ENCODE results near the gene ZNF335.

ZNF335 gene

DNA sequence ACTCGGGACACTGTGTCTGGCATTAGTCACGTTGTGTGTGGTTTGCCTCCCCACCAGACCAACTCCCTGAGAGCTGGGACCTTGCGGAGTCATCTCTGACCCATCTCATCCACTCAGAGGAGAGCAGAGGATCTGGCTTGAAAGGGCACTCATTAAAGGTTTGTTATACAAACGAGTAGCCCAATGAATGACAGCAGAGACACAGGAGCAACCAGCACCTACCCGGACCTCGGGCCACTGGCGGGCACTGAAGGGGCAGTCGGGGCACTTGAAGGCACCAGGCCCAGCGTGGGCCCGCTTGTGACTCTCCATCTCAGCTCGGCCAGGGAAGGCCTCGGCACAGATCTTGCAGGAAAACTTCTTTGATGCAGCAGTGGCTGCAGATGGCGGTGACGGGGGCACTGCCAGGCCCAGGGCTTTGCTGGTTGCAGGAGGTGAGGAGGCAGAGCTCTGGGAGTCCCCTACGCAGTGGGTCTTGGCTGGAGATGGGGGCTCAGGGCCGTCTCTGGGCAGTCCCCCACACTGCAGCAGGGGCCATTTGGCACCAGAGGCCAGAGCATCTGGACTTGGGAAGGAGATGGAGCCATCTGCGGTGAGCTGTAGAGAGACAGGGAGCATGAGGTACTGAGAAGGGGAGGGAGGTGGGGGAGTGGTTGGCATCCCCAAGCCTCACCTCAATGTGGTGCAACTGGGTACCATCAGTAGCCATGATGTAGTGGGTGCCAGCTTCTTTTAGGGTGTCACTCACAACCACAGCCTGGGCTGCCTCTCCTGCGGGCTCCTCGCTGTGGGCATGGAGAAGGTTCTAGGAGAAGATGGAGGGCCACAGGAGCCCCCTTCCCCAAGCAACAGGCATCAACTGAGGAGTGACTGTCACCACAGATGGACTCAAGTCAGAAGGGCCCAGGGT lies 19.8 kb downstream of the ZNF335 start:
- in situ Hi-C loops (cut with HindIII; ENCODE audit: low sequenced_read_pairs), result no loop called here

DNA sequence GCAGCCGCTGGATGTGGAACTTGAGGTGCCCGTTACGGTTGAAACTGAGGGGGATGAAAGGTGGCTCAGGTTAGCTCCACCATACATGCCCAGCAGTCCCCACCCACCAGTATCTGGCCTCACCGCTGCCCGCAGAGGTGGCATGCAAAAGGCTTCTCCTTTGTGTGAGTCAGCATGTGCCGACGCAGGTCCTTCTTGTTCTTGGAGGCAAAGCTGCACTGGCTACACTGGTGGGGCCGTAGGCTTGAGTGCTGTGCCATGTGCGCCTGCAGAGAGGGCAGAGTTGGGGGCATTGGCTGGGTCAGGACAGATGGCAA lies 21.7 kb downstream of the ZNF335 start:
- in situ Hi-C loops (cut with HindIII; ENCODE audit: low sequenced_read_pairs), result no loop called here

DNA sequence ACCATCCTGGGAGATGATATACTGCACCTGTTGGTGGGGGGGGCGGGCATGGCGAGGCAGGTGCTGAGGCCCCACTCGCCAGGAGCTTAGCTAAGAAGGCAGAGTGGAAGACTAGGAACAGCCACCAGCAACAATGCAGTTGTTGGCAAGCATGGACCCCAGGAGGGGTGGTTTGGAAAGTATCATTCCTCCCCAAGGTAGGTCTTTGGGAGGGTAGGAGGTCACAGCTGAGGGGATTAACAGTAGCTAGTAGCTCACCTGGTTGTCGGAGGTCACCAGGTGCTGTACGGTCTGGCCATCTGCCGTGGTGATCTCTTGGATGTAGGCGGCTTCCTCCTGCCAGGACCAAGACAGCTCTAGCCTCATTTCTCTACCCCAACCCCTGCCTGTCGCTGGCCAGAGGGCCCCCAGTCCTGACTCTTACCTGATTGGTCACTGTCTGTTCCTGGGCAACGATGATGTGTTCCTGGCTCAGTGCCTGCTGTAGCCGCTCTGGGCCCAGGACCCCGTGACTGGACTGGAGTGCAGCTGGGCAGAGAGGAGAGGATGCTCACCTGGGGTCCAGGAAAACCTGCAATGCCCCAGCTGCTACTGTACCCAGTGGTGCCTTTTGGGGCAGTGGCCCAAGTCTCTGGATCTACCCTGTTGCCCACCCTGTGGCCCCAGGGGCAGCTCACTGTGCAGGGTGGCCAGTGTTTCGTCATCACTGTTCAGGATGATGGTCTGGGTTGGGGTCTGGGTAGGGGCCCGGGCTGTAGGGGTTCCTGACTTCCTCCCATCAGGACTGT lies 22.3 kb downstream of the ZNF335 start:
- in situ Hi-C loops (cut with HindIII; ENCODE audit: low sequenced_read_pairs), result no loop called here

DNA sequence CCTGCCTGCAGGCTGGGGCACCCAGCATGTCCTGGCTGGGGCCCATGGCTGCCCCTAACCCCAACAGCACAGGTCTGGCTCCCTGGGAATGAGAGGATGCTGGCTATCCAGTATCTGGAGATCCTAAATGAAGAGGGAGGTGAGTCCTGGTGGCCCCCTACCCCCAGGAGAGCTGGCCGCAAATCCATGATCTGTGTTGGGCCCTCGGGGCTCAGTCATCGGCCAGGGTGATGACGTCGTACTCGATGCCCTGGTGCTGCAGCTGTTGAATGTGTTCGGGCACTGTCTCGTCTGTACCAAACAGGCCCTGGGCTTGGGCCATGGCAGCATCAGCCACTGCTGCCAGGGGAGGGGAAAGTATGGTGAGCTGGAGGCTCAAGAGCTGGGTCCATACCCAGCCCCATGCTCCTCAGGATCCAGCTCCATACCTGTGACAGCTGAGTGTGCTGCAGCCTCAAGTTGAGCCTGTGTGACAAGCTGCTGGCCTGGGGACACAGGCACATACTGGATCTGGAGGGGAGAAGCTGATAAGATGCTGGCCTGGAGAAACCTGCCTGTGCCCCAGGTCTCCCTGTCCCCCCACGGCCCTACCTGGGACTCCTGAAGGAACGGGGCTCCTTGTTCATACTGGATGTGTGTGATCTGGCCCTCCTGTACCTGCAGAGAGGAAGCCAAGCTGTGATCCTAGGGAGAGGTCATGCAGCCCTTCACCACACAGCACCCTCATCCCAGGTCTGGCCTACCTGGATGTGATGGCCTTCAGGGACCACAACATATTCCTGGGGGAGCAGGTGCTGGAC lies 23.1 kb downstream of the ZNF335 start:
- in situ Hi-C loops (cut with HindIII; ENCODE audit: low sequenced_read_pairs), result no loop called here

DNA sequence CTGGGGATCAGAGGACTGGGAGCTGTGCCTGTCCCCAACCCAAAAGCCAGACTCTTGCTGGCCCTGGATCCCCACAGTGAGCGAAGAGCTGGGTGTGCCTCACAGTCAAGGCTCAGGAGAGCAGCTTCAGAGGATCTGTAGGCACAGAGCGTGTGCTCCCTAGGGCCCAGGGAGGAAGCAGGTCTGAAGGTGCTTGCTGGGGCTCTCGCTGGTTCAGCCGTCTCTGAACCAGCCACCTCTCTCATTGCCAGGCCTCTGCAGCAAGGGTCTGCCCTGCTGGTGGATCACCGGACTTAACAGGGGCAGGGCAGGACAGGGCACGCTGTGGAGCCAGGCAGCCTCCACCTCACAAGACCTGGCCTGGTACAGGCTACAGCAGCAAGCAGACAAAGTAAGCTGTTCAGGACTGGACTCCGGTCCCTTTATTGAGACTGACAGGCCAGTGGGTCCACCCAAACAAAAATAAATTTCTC lies 23.7 kb downstream of the ZNF335 start:
- in situ Hi-C loops (cut with HindIII; ENCODE audit: low sequenced_read_pairs), result no loop called here

DNA sequence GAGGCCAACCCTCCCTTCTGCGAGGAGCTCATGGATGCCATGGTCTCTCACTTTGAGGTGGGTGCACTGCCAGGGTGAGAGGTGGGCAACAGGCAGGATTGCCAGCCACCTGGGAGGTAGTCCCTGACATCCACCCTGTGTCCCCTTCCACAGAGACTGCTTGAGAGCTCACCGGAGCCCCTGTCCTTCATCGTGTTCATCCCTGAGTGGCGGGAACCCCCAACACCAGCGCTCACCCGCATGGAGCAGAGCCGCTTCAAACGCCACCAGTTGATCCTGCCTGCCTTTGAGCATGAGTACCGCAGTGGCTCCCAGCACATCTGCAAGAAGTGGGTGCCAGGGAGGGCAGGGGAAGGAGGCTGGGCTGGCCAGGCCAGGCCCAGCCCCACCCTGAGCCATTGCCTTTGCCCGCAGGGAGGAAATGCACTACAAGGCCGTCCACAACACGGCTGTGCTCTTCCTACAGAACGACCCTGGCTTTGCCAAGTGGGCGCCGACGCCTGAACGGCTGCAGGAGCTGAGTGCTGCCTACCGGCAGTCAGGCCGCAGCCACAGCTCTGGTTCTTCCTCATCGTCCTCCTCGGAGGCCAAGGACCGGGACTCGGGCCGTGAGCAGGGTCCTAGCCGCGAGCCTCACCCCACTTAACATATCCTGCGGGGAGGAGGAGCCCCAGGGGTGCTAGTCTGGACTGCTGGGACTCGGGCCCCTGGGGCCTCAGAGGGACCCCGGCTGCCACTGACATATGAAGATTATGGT lies 24.7 kb downstream of the ZNF335 start:
- in situ Hi-C loops (cut with HindIII; ENCODE audit: low sequenced_read_pairs), result no loop called here

DNA sequence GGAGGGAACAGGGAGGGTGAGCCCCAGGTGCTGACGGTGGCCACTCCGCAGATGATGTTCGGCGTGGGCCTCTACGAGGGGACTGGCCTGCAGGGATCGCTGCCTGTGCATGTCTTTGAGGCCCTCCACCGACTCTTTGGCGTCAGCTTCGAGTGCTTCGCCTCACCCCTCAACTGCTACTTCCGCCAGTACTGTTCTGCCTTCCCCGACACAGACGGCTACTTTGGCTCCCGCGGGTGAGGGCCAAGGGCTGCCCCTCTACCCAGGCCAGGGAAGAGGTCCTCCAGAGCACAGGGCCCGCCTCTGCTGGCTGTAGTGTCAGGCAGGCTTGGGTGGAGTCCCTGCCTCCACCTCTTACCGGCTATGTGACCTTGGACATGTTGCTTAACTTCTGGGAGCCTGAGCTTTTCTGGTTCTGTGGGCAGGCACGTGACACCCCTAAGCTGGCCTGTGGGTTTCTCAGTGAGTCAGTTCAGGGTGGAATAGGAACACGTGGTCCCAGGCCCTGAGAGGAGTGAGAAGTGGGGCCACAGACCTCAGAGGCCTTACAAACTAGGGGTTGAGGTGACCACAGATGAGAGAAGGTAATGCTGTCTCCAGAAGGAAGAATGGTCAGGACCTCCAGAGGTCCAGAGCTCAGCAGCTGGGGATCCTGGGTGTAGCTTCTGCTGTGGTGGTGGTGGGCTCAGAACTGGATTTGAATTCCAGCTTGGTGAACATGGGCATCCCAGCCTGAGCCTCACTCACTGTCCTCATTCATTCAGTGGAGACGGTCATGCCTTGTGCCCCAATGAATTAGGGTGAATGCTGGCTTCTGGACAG lies 25.6 kb downstream of the ZNF335 start:
- in situ Hi-C loops (cut with HindIII; ENCODE audit: low sequenced_read_pairs), result no loop called here

DNA sequence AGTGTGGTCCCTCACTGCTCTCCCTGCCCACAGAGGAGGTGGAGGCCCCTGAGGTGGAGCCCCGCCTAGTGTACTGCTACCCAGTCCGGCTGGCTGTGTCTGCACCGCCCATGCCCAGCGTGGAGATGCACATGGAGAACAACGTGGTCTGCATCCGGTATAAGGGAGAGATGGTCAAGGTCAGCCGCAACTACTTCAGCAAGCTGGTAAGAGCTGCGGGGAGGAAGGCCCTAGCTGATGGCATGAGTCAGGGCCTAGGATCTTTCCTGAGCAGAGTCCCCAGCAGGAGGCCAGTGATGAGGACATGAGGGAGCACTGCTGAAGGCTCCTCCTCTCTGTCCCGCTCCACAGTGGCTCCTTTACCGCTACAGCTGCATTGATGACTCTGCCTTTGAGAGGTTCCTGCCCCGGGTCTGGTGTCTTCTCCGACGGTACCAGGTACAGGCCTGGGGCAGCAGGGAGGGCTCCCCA lies 26.3 kb downstream of the ZNF335 start:
- in situ Hi-C loops (cut with HindIII; ENCODE audit: low sequenced_read_pairs), result no loop called here

DNA sequence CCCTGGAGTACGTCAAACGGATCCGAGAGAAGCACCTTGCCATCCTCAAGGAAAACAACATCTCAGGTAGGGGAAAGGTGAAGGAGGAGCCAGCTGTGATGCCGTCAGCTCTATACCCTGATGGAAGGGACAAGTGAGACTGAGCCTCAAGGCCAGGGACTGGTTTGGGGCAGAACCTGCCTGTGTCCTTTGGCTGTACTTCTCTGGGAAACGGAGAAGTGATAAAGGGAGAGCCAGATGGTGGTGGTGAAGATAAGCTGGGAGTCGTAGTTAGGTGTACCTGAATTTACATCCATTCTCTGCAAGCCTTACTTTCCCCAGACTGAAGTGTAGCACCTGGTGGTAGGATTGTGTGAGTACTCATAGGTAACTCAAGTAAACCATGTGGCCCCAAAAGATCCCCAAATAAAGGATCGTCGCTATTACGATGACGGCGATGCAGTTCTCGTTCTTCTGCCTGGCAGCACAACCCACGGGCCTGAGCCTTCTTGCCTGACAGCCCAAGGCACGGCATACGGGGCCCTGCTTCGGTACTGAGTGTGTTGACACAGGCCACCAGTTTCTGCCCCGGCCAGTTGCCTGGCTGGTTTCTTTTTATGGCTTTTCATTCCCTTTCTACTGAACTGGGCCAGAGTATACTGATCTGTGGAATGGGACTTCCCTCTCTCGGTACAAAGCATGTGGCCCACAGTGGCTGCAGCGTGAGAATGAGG lies 26.9 kb downstream of the ZNF335 start:
- in situ Hi-C loops (cut with HindIII; ENCODE audit: low sequenced_read_pairs), result loop anchor here (5.0 kb wide), 1 partner anchor 53 kb away; the partner anchor contains the start of genes CTSA and NEURL2

DNA sequence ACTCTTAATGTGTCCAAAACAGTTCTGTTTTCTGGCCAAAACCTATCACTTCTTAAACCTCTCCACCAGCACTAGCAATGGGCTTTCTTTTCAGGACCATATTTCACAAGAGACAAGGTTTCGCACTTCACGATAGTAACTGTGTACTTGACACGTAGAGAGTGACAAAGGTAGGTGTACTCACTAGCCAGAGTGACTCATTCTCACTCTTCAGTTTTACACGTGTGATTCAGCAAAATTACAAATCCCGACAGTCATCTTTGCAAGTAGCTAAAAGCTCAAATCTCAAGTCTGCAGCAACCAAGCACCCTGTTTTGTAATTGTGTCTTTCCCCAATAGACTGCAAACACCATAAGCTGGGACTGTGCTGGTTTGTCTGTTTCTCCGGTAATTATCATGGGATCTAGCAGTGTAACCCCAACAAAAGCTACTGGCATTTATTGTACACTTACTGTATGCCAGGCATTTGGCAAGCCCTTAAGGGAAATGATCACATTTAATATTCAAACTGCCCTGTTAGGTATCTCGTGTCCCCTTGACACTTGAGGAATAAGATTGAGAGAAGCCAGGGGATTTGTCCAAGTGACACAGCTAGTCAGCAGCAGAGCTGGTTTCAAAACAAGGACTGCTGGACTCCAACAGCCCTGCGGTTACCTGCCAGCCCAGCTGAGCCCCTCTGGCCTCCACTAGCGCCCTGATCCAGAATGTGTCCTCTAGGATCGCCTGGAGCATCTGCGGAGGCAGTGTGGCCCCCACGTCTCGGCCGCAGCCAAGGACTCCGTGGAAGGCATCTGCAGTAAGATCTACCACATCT lies 27.6 kb downstream of the ZNF335 start:
- in situ Hi-C loops (cut with HindIII; ENCODE audit: low sequenced_read_pairs), result loop anchor here (5.0 kb wide), 1 partner anchor 52 kb away; the partner anchor contains the start of genes CTSA and NEURL2

DNA sequence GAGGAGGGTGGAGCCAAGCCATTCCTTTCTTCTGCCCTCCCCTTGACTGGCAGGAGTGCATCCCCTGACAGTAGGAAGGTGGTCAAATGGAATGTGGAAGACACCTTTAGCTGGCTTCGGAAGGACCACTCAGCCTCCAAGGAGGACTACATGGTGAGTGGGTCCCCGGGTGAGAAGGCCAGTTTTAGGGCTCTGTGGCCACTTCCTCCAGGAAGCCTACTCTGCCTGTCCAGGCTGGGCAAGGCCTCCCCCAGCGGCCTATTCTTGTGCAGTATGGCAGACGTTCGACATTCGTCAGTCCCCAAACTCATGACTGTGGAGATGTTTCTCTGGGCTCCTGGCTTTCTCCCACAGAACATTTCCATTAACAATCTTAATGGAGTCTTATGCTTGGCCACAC lies 28.4 kb downstream of the ZNF335 start:
- in situ Hi-C loops (cut with HindIII; ENCODE audit: low sequenced_read_pairs), result loop anchor here (5.0 kb wide), 1 partner anchor 51 kb away; the partner anchor contains the start of genes CTSA and NEURL2

DNA sequence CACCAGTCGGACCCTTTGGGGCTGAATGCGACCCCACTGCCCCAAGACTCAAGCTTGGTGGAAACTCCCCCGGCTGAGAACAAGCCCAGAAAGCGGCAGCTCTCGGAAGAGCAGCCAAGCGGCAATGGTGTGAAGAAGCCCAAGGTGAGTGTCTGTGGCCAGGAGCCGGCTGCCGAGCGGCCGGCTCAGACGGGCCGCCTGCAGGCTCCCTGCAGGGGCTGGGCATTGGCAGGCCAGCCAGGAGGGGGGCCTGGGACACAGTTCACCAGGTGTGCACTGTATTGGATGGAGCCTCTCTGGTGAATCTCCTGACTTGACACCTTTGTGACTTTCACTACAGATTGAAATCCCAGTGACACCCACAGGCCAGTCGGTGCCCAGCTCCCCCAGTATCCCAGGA lies 31.5 kb downstream of the ZNF335 start:
- in situ Hi-C loops (cut with HindIII; ENCODE audit: low sequenced_read_pairs), result loop anchor here (5.0 kb wide), 1 partner anchor 48 kb away; the partner anchor contains the start of genes CTSA and NEURL2

DNA sequence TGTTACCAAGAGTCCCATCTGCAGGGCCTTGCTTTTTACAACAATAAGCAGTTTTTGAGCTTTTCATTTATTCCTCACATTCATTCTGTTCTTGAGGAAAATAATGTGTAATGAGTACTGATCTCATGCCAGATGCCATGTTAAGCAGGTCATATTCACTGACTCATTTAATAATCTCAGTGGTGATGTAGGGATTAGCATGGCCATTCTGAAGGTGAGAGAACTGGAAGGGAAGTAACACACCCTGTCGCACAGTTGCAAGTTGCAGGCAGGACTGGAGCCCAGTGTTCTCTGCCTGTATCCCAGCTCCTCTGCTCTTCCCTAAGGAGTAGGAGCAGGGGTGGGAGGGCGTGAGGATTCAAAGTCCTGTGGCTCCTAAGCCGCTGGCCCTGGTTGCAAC lies 31.9 kb downstream of the ZNF335 start:
- in situ Hi-C loops (cut with HindIII; ENCODE audit: low sequenced_read_pairs), result loop anchor here (5.0 kb wide), 1 partner anchor 48 kb away; the partner anchor contains the start of genes CTSA and NEURL2

DNA sequence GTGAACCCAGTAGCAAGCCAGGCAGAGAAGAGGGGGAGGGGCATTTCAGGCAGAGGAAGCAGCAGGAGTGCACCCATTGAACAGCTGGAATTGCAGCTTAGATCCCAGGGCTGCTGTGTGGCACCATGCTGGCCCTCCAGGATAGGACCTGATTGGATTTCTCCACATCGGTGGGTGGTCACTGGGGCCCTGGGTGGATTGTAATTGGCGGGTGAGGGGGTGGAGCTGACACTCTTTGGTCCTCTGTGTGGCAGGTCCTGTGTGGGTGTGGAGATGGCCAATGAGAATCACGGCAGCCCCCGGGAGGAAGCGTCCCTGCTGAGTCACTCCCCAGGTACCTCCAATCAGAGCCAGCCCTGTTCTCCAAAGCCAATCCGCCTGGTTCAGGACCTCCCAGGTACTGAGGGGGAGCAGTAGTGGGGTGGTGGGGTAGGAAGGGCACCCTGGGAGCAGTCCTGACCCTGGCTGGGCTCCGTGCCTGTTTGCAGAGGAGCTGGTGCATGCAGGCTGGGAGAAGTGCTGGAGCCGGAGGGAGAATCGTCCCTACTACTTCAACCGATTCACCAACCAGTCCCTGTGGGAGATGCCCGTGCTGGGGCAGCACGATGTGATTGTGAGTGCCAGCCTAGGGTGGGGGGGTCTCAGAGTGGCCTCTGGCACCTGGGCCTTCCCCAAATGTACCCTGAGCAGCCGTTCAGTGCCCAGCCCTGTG lies 33.1 kb downstream of the ZNF335 start:
- in situ Hi-C loops (cut with HindIII; ENCODE audit: low sequenced_read_pairs), result no loop called here

DNA sequence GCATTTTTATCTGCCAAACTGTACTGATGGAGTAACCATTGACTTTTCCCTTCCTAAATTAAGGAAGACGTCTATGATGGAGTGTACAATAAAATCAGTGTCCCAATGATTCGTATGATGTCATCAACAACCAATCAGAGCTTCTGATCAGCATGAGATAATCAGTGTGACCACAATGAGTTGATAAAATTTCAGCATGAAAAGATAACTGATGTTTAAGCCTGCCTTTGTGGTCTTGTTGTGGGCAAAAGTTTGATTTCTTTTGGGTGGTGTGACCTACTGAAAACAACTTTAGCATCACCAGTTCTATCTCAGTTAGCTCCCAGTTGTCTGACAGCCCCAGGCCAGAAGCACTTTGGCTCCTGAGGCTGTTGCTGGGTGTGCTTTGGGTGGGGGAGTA lies 34.2 kb downstream of the ZNF335 start:
- in situ Hi-C loops (cut with HindIII; ENCODE audit: low sequenced_read_pairs), result no loop called here

DNA sequence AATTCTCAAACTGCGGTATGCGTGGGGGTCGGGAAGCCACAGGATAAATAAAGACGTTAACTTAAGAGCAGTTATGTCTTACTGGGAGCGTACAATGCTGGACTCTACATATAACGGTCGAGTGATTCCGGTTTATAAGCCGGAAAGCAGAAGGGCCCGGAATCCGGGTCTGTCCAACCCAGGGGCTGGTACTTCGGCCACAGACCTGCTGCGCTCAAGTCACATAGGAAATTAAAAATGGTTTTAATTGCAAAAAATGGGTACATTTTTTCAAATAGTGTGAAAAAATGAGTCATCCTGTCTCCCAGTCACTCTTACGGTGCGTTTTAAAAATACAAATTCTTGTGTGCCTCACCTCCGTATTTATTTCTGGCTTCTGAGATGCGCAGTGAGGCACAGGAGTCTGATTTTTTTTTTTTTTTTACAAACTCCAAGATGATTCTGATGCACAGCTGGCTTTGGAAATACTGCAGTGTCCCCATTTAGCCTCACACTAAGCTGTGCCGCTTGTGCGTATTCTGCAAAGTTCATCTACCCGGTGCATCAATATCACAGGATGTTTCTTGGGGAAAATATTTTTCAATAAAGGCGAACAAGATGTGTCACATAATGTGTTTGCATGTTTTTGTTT lies 36.5 kb downstream of the ZNF335 start:
- in situ Hi-C loops (cut with HindIII; ENCODE audit: low sequenced_read_pairs), result no loop called here
